HCT116 (cell line): Measurements from ENCODE around the gene DNAJC1. TPM values are rescaled to one million over a fixed set of nuclear protein-coding genes. Genes with fewer than 3 reads are reported as not detected.

Source experiments
- ATAC-seq: fragments of 200-7000 bp; cut with Tn5 transposase; 2 replicates; pipeline ENCODE4 v1.9.1; 2020; ENCODE audit warnings: mild to moderate bottlenecking, moderate library complexity
- BruUV-seq: library from RNA; stranded (reverse); fragments of 400-500 nt; replicated peaks from 2 replicates; lab custom pipeline; 2021; lab: Mats Ljungman, UMichigan
- CTCF ChIA-PET: fragments of 300-600 bp; sonication (Branson Sonifier 250); formaldehyde crosslinking; loops from one replicate; lab custom pipeline; 2021; ENCODE audit warnings: antibody characterized with exemption; lab: Charles Lee
- POLR2A ChIA-PET: fragments of 300-600, 350-600 bp; sonication (Branson Sonifier 250); formaldehyde crosslinking; loops from one replicate; lab custom pipeline; 2021; ENCODE audit warnings: antibody characterized with exemption; lab: Charles Lee
- RAD21 ChIA-PET, 2 experiments: fragments of 300-600 bp; sonication (Branson Sonifier 250); formaldehyde crosslinking; loops; one replicate each; lab custom pipeline; 2023; ENCODE audit warnings: low total read pairs in 2 of 2; ENCODE audit not compliant: uncharacterized antibody in 2 of 2, unreplicated experiment in 2 of 2, low non-redundant PET in 1 of 2; lab: Charles Lee
- DNase-seq: peaks from one replicate; pipeline ENCODE4 v3.0.0-alpha.2; 2010; ENCODE audit warnings: low read depth, low spot score
- H2AFZ ChIP-seq: fragments of 200-600 bp; shearing (Covaris generic), sonication (generic); 2 replicates; pipeline ENCODE4 v1.6.1; 2017; ENCODE audit warnings: low read depth, mixed run types, mixed read lengths, antibody characterized with exemption, low read length; ENCODE audit not compliant: poor library complexity, severe bottlenecking
- H3K27ac ChIP-seq: 2 replicates; pipeline ENCODE4 v1.5.1; 2012; ENCODE audit warnings: low read depth, low read length
- H3K27me3 ChIP-seq: fragments of 200-600 bp; sonication (generic); 2 replicates; pipeline ENCODE4 v1.6.1; 2016; ENCODE audit warnings: mixed run types, low read length, mixed read lengths; ENCODE audit not compliant: insufficient read depth
- H3K36me3 ChIP-seq, 2 experiments: fragments of 200-500 bp in 1 of 2; fragments of 200-600 bp in 1 of 2; sonication (Bioruptor generic) in 1 of 2; sonication (generic) in 1 of 2; 2 replicates each; pipeline versions ENCODE4 v1.5.1 to v1.6.1; 2014 to 2016; ENCODE audit warnings: low read length in 2 of 2, inconsistent platforms in 1 of 2, mixed read lengths in 1 of 2, mixed run types in 1 of 2; ENCODE audit not compliant: insufficient read depth in 2 of 2, control insufficient read depth in 1 of 2
- H3K4me1 ChIP-seq, 2 experiments: fragments of 200-600 bp in 1 of 2; sonication (generic) in 1 of 2; 2 replicates each; pipeline versions ENCODE4 v1.5.1 to v1.6.1; 2012 to 2017; ENCODE audit warnings: low read length in 2 of 2, inconsistent platforms in 1 of 2, mild to moderate bottlenecking in 1 of 2, mixed read lengths in 1 of 2, mixed run types in 1 of 2, moderate library complexity in 1 of 2; ENCODE audit not compliant: insufficient read depth in 2 of 2, control insufficient read depth in 1 of 2
- H3K4me2 ChIP-seq: fragments of 200-600 bp; sonication (generic); 2 replicates; pipeline ENCODE4 v1.6.1; 2017; ENCODE audit warnings: mixed run types, low read length, mixed read lengths
- H3K4me3 ChIP-seq, 2 experiments: fragments of 200-600 bp in 1 of 2; sonication (generic) in 1 of 2; replicated peaks in 1 of 2; 2 replicates each; pipeline ENCODE4 v1.5.1; 2011 to 2016; ENCODE audit warnings: low read length in 2 of 2, control low read depth in 1 of 2, low read depth in 1 of 2, mild to moderate bottlenecking in 1 of 2, mixed read lengths in 1 of 2, mixed run types in 1 of 2
- H3K79me2 ChIP-seq: fragments of 200-600 bp; sonication (generic); 2 replicates; pipeline ENCODE4 v1.6.1; 2017; ENCODE audit warnings: mild to moderate bottlenecking, mixed run types, low read length, moderate library complexity, mixed read lengths; ENCODE audit not compliant: insufficient read depth
- H3K9ac ChIP-seq: fragments of 200-600 bp; sonication (generic); 2 replicates; pipeline ENCODE4 v1.6.1; 2016; ENCODE audit warnings: low read length, mixed read lengths
- H3K9me2 ChIP-seq: fragments of 200-600 bp; sonication (generic), shearing (Covaris generic); 2 replicates; pipeline ENCODE4 v1.6.1; 2017; ENCODE audit warnings: mixed run types, mild to moderate bottlenecking, moderate library complexity; ENCODE audit not compliant: insufficient read depth
- H3K9me3 ChIP-seq, 2 experiments: fragments of 200-500 bp in 1 of 2; fragments of 200-600 bp in 1 of 2; sonication (Bioruptor generic) in 1 of 2; sonication (generic) in 1 of 2; 2 replicates each; pipeline ENCODE4 v1.6.1; 2014 to 2017; ENCODE audit warnings: low read length in 2 of 2, mixed read lengths in 2 of 2, inconsistent platforms in 1 of 2, low read depth in 1 of 2, mild to moderate bottlenecking in 1 of 2, mixed run types in 1 of 2, moderate library complexity in 1 of 2; ENCODE audit not compliant: control insufficient read depth in 1 of 2, insufficient read depth in 1 of 2
- H4K20me1 ChIP-seq: fragments of 200-600 bp; sonication (generic), shearing (Covaris generic); 2 replicates; pipeline ENCODE4 v1.6.1; 2017; ENCODE audit warnings: mixed run types, mild to moderate bottlenecking, moderate library complexity; ENCODE audit not compliant: insufficient read depth
- CBX3 ChIP-seq: IDR thresholded peaks from 2 replicates; pipeline ENCODE4 v1.6.1; 2012; ENCODE audit warnings: low read depth
- CTCF ChIP-seq, 3 experiments: fragments of 200-600 bp in 1 of 3; sonication (generic) in 1 of 3; IDR thresholded peaks in 2 of 3; conservative IDR thresholded peaks in 1 of 3; 2 replicates each; pipeline ENCODE4 v1.5.1; 2012 to 2017; ENCODE audit warnings: low read depth in 2 of 3, low read length in 2 of 3, antibody characterized with exemption in 1 of 3, borderline replicate concordance in 1 of 3, control low read depth in 1 of 3, mild to moderate bottlenecking in 1 of 3, mixed read lengths in 1 of 3, mixed run types in 1 of 3, moderate library complexity in 1 of 3; ENCODE audit not compliant: insufficient read depth in 1 of 3
- ELF1 ChIP-seq: IDR thresholded peaks from 2 replicates; pipeline ENCODE4 v1.6.1; 2012; ENCODE audit warnings: low read depth, borderline replicate concordance
- JUND ChIP-seq: IDR thresholded peaks from 2 replicates; pipeline ENCODE4 v1.6.1; 2012
- MAX ChIP-seq: IDR thresholded peaks from 2 replicates; pipeline ENCODE4 v1.6.1; 2012
- REST ChIP-seq: IDR thresholded peaks from 2 replicates; pipeline ENCODE4 v1.6.1; 2012; ENCODE audit warnings: low read depth
- SIN3A ChIP-seq: IDR thresholded peaks from 2 replicates; pipeline ENCODE4 v1.6.1; 2012; ENCODE audit warnings: low read depth
- SP1 ChIP-seq: IDR thresholded peaks from 2 replicates; pipeline ENCODE4 v1.6.1; 2012; ENCODE audit warnings: low read depth
- SRF ChIP-seq: IDR thresholded peaks from 2 replicates; pipeline ENCODE4 v1.6.1; 2012; ENCODE audit warnings: low read depth
- TCF7L2 ChIP-seq: IDR thresholded peaks from 2 replicates; pipeline ENCODE4 v1.7.0; 2011; ENCODE audit warnings: borderline replicate concordance, inconsistent platforms; ENCODE audit not compliant: insufficient read depth, insufficient read length; ENCODE audit errors: extremely low read depth
- YY1 ChIP-seq: IDR thresholded peaks from 2 replicates; pipeline ENCODE4 v1.6.1; 2011; ENCODE audit warnings: low read length, low read depth, moderate library complexity, mild to moderate bottlenecking; ENCODE audit not compliant: insufficient replicate concordance; ENCODE audit errors: extremely low read depth
- ZFX ChIP-seq: fragments of 450-650 bp; IDR thresholded peaks from 2 replicates; pipeline ENCODE4 v1.6.1; 2017
- intact Hi-C: fragments of 100-400 bp; cut with micrococcal nuclease; formaldehyde crosslinking; loops from 2 replicates; pipeline ENCODE4 v1.10.0; 2022
- total RNA-seq: library from RNA; stranded (reverse); gene quantifications from one replicate; pipeline ENCODE4 v1.2.1, GENCODE V29; 2021; ENCODE audit not compliant: unreplicated experiment

The DNAJC1 gene
- total RNA-seq, 1 experiment from 2014 or later, result 17.9 TPM

- no TSS peak for BruUV-seq
- CTCF ChIA-PET, result no interaction called here
- no peaks in the 10 kb centered on the region for H3K9me3 ChIP-seq
- TF ChIP-seq SRF, result no peak
- no peak for TF ChIP-seq ELF1
- no peak for TF ChIP-seq ZFX
- no peak for TF ChIP-seq TCF7L2
- no peak for TF ChIP-seq MAX
- TF ChIP-seq SIN3A, result no peak
- no peak for TF ChIP-seq YY1
- TF ChIP-seq SP1, result no peak
- no peaks in the 10 kb centered on the region for H3K9me2 ChIP-seq
- H3K27ac ChIP-seq, result no peak overlapping the region
- no peaks in the 10 kb centered on the region for H3K27me3 ChIP-seq
- no peaks in the 10 kb centered on the region for H4K20me1 ChIP-seq
- DNase-seq (no peak), ATAC-seq (no peak)
- H3K4me3 ChIP-seq, result no peak overlapping the region
- no peak overlapping the region for H3K9ac ChIP-seq
- H3K4me1 ChIP-seq, result 0 out of 4 replicates have a peak, but pooled peaks cover 0 to 4% of the 10 kb centered on the region in 2 experiments
- peak overlapping the region; percentile 5 for H2AFZ ChIP-seq
- H3K36me3 ChIP-seq, result no peaks in the 10 kb centered on the region
- H3K79me2 ChIP-seq, result no peaks in the 10 kb centered on the region
- RAD21 ChIA-PET, result no interaction called here
- POLR2A ChIA-PET, result no interaction called here
- no peak overlapping the region for H3K4me2 ChIP-seq
- intact Hi-C loops, result loop anchor here (10.0 kb wide), 1 partner anchor 207 kb away; no protein-coding TSS in a partner anchor
Measured at GRCh38 chr10:22017283-22018020, 13.9 kb upstream of the DNAJC1 start.

- ATAC-seq (no peak), DNase-seq (no peak)
- Histone ChIP-seq H3K9ac (no peak overlapping the region), H3K27me3 (no peaks in the 10 kb centered on the region), H3K4me2 (no peak overlapping the region), H3K79me2 (no peaks in the 10 kb centered on the region), H3K4me1 (no peaks in the 10 kb centered on the region), H4K20me1 (no peaks in the 10 kb centered on the region), H2AFZ (no peak overlapping the region), H3K36me3 (no peaks in the 10 kb centered on the region), H3K4me3 (no peak overlapping the region), H3K9me3 (no peaks in the 10 kb centered on the region), H3K27ac (no peak overlapping the region), H3K9me2 (no peaks in the 10 kb centered on the region)
- ChIA-PET POLR2A (no interaction called here), RAD21 (no interaction called here), CTCF (no interaction called here)
- BruUV-seq, result no TSS peak
- intact Hi-C loops, result loop anchor here (10.0 kb wide), 1 partner anchor 209 kb away; no protein-coding TSS in a partner anchor
- TF ChIP-seq REST (no peak), SIN3A (no peak), TCF7L2 (no peak), JUND (no peak), CBX3 (no peak), SRF (no peak), CTCF (IDR thresholded peaks at IDR 0.05 in 2 of 3, conservative IDR thresholded peaks at IDR 0.05 in 1 of 3; ENCODE audit: borderline replicate concordance in 1 of 3, insufficient read depth in 1 of 3, low read depth in 2 of 3, low read length in 2 of 3) (no peak), MAX (no peak)
Measured at GRCh38 chr10:22016046-22016705, 12.6 kb upstream of the DNAJC1 start.
